ENCODE measurements around the gene SP8. TPM values are rescaled to one million over a fixed set of nuclear protein-coding genes. Genes with fewer than 3 reads are reported as not detected.
"Not testable (repeated sequence)": the region's sequence is repeated elsewhere in the genome, so short reads cannot be mapped to it uniquely, and the experiment has no call there.

Gene SP8
- polyA plus RNA-seq, 2 of the 4 experiments (the other 2 are of a cell fraction), result not detected

DNA sequence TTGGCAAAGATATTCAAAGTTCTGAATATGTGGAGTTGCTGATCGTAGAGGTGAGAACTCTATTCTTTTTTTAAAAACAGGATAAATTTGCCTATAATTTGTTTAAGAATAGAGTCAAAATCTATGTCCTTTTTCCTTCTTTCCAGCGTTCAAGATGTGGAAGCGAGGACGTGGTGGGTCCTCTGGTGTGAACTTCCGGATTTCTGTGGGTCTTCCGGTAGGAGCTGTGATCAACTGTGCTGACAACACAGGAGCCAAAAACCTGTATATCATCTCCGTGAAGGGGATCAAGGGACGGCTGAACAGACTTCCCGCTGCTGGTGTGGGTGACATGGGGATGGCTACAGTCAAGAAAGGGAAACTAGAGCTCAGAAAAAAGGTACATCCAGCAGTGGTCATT, 40.5 kb upstream of the SP8 start (continued):
- TF ChIP-seq, protein P1, sequence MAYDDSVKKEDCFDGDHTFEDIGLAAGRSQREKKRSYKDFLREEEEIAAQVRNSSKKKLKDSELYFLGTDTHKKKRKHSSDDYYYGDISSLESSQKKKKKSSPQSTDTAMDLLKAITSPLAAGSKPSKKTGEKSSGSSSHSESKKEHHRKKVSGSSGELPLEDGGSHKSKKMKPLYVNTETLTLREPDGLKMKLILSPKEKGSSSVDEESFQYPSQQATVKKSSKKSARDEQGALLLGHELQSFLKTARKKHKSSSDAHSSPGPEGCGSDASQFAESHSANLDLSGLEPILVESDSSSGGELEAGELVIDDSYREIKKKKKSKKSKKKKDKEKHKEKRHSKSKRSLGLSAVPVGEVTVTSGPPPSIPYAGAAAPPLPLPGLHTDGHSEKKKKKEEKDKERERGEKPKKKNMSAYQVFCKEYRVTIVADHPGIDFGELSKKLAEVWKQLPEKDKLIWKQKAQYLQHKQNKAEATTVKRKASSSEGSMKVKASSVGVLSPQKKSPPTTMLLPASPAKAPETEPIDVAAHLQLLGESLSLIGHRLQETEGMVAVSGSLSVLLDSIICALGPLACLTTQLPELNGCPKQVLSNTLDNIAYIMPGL (CRISPR knock-in tag; IDR thresholded peaks at IDR 0.05; ENCODE audit: borderline replicate concordance), result no peak
- TF ChIP-seq, protein P2, sequence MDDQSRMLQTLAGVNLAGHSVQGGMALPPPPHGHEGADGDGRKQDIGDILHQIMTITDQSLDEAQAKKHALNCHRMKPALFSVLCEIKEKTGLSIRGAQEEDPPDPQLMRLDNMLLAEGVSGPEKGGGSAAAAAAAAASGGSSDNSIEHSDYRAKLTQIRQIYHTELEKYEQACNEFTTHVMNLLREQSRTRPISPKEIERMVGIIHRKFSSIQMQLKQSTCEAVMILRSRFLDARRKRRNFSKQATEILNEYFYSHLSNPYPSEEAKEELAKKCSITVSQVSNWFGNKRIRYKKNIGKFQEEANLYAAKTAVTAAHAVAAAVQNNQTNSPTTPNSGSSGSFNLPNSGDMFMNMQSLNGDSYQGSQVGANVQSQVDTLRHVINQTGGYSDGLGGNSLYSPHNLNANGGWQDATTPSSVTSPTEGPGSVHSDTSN (IDR thresholded peaks at IDR 0.05), result no peak

DNA sequence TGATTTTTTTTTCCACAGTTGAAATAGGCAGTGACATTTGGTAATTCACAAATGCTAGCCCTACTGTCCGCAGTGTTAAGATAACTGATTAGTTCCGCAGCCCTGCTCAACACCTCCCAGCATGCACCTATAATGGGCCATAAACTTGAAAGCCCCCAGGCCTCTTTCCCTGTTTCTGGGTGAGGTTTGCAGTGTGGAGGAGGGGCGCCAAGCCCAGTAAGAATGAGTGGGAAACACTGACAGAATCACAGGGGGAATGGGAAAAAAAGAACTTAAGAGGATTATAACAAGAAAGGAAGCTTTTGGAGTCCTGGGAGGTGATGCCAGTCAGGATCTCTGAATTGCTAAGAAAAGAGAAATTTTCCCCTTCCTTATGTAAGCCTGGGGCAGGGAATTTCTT, 39.6 kb upstream of the SP8 start:
- DNase-seq (ENCODE audit: low read depth in 1 of 2, low spot score in 1 of 2) (no peak), FAIRE-seq (no peak), ATAC-seq (no peak)
- TF ChIP-seq MAFK (IDR thresholded peaks at IDR 0.05; ENCODE audit: partially characterized antibody) (no peak), FOSB (CRISPR knock-in tag; IDR thresholded peaks at IDR 0.05) (no peak), RNF2 (IDR thresholded peaks at IDR 0.05; ENCODE audit: borderline replicate concordance, low read depth) (no peak)
- TF ChIP-seq, protein P3, sequence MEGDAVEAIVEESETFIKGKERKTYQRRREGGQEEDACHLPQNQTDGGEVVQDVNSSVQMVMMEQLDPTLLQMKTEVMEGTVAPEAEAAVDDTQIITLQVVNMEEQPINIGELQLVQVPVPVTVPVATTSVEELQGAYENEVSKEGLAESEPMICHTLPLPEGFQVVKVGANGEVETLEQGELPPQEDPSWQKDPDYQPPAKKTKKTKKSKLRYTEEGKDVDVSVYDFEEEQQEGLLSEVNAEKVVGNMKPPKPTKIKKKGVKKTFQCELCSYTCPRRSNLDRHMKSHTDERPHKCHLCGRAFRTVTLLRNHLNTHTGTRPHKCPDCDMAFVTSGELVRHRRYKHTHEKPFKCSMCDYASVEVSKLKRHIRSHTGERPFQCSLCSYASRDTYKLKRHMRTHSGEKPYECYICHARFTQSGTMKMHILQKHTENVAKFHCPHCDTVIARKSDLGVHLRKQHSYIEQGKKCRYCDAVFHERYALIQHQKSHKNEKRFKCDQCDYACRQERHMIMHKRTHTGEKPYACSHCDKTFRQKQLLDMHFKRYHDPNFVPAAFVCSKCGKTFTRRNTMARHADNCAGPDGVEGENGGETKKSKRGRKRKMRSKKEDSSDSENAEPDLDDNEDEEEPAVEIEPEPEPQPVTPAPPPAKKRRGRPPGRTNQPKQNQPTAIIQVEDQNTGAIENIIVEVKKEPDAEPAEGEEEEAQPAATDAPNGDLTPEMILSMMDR (IDR thresholded peaks at IDR 0.05), result no peak
- TF ChIP-seq, protein P4, sequence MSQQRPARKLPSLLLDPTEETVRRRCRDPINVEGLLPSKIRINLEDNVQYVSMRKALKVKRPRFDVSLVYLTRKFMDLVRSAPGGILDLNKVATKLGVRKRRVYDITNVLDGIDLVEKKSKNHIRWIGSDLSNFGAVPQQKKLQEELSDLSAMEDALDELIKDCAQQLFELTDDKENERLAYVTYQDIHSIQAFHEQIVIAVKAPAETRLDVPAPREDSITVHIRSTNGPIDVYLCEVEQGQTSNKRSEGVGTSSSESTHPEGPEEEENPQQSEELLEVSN (IDR thresholded peaks at IDR 0.05; ENCODE audit: borderline replicate concordance, low read depth), result no peak
- TF ChIP-seq, protein P5, sequence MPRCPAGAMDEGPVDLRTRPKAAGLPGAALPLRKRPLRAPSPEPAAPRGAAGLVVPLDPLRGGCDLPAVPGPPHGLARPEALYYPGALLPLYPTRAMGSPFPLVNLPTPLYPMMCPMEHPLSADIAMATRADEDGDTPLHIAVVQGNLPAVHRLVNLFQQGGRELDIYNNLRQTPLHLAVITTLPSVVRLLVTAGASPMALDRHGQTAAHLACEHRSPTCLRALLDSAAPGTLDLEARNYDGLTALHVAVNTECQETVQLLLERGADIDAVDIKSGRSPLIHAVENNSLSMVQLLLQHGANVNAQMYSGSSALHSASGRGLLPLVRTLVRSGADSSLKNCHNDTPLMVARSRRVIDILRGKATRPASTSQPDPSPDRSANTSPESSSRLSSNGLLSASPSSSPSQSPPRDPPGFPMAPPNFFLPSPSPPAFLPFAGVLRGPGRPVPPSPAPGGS (IDR thresholded peaks at IDR 0.05), result no peak
- Histone ChIP-seq H3K9me3 (no peaks in the 10 kb centered on the region), H3K4me3 (no peak overlapping the region), H3K27ac (no peak overlapping the region), H3K4me1 (no peaks in the 10 kb centered on the region), H3K4me2 (no peak overlapping the region)
- ChIA-PET POLR2A (no interaction called here), CTCF (no interaction called here)
- 49% methylated on average over 3 of the region's 3 CpGs for WGBS (ENCODE audit: missing lambda C conversion rate)

DNA sequence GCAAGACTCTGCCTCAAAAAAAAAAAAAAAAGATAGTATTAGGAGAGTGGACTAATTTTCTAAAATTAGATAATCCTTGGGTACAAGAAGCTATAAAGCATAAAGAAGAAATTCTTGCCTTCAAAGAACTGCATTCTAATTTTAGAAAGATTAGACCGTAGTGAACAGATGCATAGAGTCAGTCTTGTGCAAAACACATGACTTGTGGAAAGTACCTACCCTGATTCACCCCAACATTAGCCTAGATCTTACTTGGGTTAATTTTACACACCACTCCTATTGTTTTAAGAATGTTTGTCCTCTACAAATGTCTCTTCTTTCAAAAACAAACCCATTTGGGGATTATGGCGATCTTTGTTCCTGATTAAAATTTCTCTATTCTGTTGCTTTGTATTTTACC, 38.9 kb upstream of the SP8 start:
- DNase-seq (ENCODE audit: low read depth in 1 of 2, low spot score in 1 of 2) (no peak), FAIRE-seq (no peak), ATAC-seq (no peak)
- ChIA-PET POLR2A (no interaction called here), CTCF (no interaction called here)
- no peak overlapping the region for H3K4me2 ChIP-seq
- TF ChIP-seq JUNB (IDR thresholded peaks at IDR 0.05) (no peak), CHD4 (IDR thresholded peaks at IDR 0.05; ENCODE audit: borderline replicate concordance) (no peak), ZNF302 (CRISPR knock-in tag; IDR thresholded peaks at IDR 0.05) (no peak), ESRRA (IDR thresholded peaks at IDR 0.05; ENCODE audit: borderline replicate concordance, low read length) (no peak), FOXS1 (CRISPR knock-in tag; IDR thresholded peaks at IDR 0.05) (no peak), POLR2AphosphoS2 (conservative IDR thresholded peaks at IDR 0.05; ENCODE audit: low read length) (no peak)
- TF ChIP-seq, protein P6, sequence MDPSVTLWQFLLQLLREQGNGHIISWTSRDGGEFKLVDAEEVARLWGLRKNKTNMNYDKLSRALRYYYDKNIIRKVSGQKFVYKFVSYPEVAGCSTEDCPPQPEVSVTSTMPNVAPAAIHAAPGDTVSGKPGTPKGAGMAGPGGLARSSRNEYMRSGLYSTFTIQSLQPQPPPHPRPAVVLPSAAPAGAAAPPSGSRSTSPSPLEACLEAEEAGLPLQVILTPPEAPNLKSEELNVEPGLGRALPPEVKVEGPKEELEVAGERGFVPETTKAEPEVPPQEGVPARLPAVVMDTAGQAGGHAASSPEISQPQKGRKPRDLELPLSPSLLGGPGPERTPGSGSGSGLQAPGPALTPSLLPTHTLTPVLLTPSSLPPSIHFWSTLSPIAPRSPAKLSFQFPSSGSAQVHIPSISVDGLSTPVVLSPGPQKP (IDR thresholded peaks at IDR 0.05; ENCODE audit: low read depth, low read length), result no peak
- WGBS (ENCODE audit: missing lambda C conversion rate), result 56% methylated on average over 2 of the region's 2 CpGs
- no peak overlapping the region for H3K27ac ChIP-seq
- H3K4me3 ChIP-seq, result no peak overlapping the region
- H3K4me1 ChIP-seq, result no peaks in the 10 kb centered on the region
- H3K9me3 ChIP-seq, result no peaks in the 10 kb centered on the region

DNA sequence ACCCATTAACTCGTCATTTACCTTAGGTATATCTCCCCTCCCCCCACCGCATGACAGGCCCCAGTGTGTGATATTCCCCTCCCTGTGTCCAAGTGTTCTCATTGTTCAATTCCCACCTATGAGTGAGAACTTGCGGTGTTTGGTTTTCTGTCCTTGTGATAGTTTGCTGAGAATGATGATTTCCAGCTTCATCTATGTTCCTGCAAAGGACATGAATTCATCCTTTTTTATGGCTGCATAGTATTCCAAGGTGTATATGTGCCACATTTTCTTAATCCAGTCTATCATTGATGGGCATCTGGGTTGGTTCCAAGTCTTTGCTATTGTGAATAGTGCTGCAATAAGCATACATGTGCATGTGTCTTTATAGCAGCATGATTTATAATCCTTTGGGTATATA, 34.7 kb upstream of the SP8 start:
- CTCF ChIA-PET; H3K4me3 ChIP-seq; H3K4me1 ChIP-seq; H3K27ac ChIP-seq; H3K4me2 ChIP-seq; POLR2A ChIA-PET; DNase-seq (ENCODE audit: low read depth in 1 of 2, low spot score in 1 of 2); FAIRE-seq; ATAC-seq; H3K9me3 ChIP-seq: not testable (repeated sequence)
- WGBS (ENCODE audit: missing lambda C conversion rate), result 30% methylated on average over 3 of the region's 3 CpGs
